NCI-H524 (cell line): ENCODE measurements around the gene RIMKLA.
A peak's percentile ranks its signal among the peaks of the same experiment; 100 is the strongest.

Experiments used
- DNase-seq, 2 experiments: peaks; one replicate each; lab custom pipeline; 2025; lab: John Stamatoyannopoulos, UW

RIMKLA gene

GRCh38 chr1:42372796-42373195 is 7.8 kb upstream of the RIMKLA start:
- DNase-seq = no peak

- peak in 1 of 2 experiments; percentile 48 for DNase-seq
Observed at GRCh38 chr1:42379794-42380585, 602 bp upstream of the RIMKLA start.

GRCh38 chr1:42381280-42381673 is 685 bp downstream of the RIMKLA start:
- no peak for DNase-seq

- DNase-seq = no peak
Observed at GRCh38 chr1:42385283-42385682, 4.7 kb downstream of the RIMKLA start.

GRCh38 chr1:42386051-42386450 is 5.5 kb downstream of the RIMKLA start:
- no peak for DNase-seq

GRCh38 chr1:42392255-42392654 is 11.7 kb downstream of the RIMKLA start:
- no peak for DNase-seq

- DNase-seq = no peak
Observed at GRCh38 chr1:42392967-42393848, 12.6 kb downstream of the RIMKLA start.

GRCh38 chr1:42399315-42400100 is 18.9 kb downstream of the RIMKLA start:
- no peak for DNase-seq

- DNase-seq = no peak
Observed at GRCh38 chr1:42403880-42404400, 23.3 kb downstream of the RIMKLA start.

GRCh38 chr1:42414551-42415496 is 34.2 kb downstream of the RIMKLA start:
- no peak for DNase-seq

- DNase-seq = no peak
Observed at GRCh38 chr1:42417166-42417565, 36.6 kb downstream of the RIMKLA start.

- no peak for DNase-seq
Observed at GRCh38 chr1:42418516-42418915, 37.9 kb downstream of the RIMKLA start.

- DNase-seq = peak; percentile 83 to 94
Observed at GRCh38 chr1:42419126-42419821, 38.7 kb downstream of the RIMKLA start.

- no peak for DNase-seq
Observed at GRCh38 chr1:42420121-42420520, 39.5 kb downstream of the RIMKLA start.

- DNase-seq = peak; percentile 93 to 96
Observed at GRCh38 chr1:42420911-42421585, 40.5 kb downstream of the RIMKLA start.

GRCh38 chr1:42422737-42423136 is 42.1 kb downstream of the RIMKLA start:
- peak; percentile 28 to 77 for DNase-seq

GRCh38 chr1:42423681-42424080 is 43.1 kb downstream of the RIMKLA start:
- DNase-seq = peak; percentile 43 to 75

GRCh38 chr1:42424201-42424600 is 43.6 kb downstream of the RIMKLA start:
- no peak for DNase-seq

- DNase-seq = no peak
Observed at GRCh38 chr1:42427240-42427639, 46.6 kb downstream of the RIMKLA start.

GRCh38 chr1:42429603-42430002 is 49.0 kb downstream of the RIMKLA start:
- no peak for DNase-seq
